ENCODE measurements around the gene NKAP.
"Not testable (repeated sequence)": the region's sequence is repeated elsewhere in the genome, so short reads cannot be mapped to it uniquely, and the experiment has no call there.

Gene NKAP

GRCh38 chrX:119941336-119941735, 2.2 kb downstream of the NKAP start:
- no peak for DNase-seq (ENCODE audit: low read depth in 3 of 3)

GRCh38 chrX:119935215-119935874, 8.2 kb downstream of the NKAP start:
- no peak for DNase-seq (ENCODE audit: low read depth in 3 of 3)

GRCh38 chrX:119922391-119922790, 21.2 kb downstream of the NKAP start:
- not testable (repeated sequence) for DNase-seq (ENCODE audit: low read depth in 3 of 3)

- DNase-seq (ENCODE audit: low read depth in 3 of 3): no peak
These were observed 23.5 kb downstream of the NKAP start for GRCh38 chrX:119919835-119920585.

- DNase-seq (ENCODE audit: low read depth in 3 of 3): no peak
These were observed 25.7 kb downstream of the NKAP start for GRCh38 chrX:119917877-119918276.

GRCh38 chrX:119916310-119916709, 27.2 kb downstream of the NKAP start:
- DNase-seq (ENCODE audit: low read depth in 3 of 3): no peak

- DNase-seq (ENCODE audit: low read depth in 3 of 3): no peak
These were observed 42.6 kb downstream of the NKAP start for GRCh38 chrX:119900976-119901375.

GRCh38 chrX:119899125-119899524, 44.4 kb downstream of the NKAP start:
- no peak for DNase-seq (ENCODE audit: low read depth in 3 of 3)

GRCh38 chrX:119895843-119896326, 47.7 kb downstream of the NKAP start, which contains the start of gene AKAP14:
Gene AKAP14, plus strand, starts transcription at chrX:119895893. Its CDS starts 7,331 bp downstream, at chrX:119903224.
- DNase-seq (ENCODE audit: low read depth in 3 of 3): no peak

- not testable (repeated sequence) for DNase-seq (ENCODE audit: low read depth in 3 of 3)
These were observed 51.4 kb downstream of the NKAP start for GRCh38 chrX:119891961-119892692.

- not testable (repeated sequence) for DNase-seq (ENCODE audit: low read depth in 3 of 3)
These were observed 52.9 kb downstream of the NKAP start for GRCh38 chrX:119890626-119891025.

- DNase-seq (ENCODE audit: low read depth in 3 of 3): peak; percentile 14 to 28 (median 20)
These were observed 55.7 kb downstream of the NKAP start for GRCh38 chrX:119887721-119888425.

- no peak for DNase-seq (ENCODE audit: low read depth in 3 of 3)
These were observed 57.8 kb downstream of the NKAP start for GRCh38 chrX:119885554-119886428.

GRCh38 chrX:119880552-119881437, 62.8 kb downstream of the NKAP start:
- DNase-seq (ENCODE audit: low read depth in 3 of 3): no peak

- no peak for DNase-seq (ENCODE audit: low read depth in 3 of 3)
These were observed 63.5 kb downstream of the NKAP start for GRCh38 chrX:119880076-119880475.

GRCh38 chrX:119878740-119879139, 64.8 kb downstream of the NKAP start:
- no peak for DNase-seq (ENCODE audit: low read depth in 3 of 3)

- peak; percentile 46 to 68 (median 68) for DNase-seq (ENCODE audit: low read depth in 3 of 3)
These were observed 71.8 kb downstream of the NKAP start, which contains the start of the genes NDUFA1 and RNF113A for GRCh38 chrX:119871599-119872395. Gene NDUFA1, plus strand, starts transcription at chrX:119871832. Its CDS starts 80 bp downstream, at chrX:119871912. Gene RNF113A, minus strand, starts transcription at chrX:119871733. Its CDS starts 120 bp downstream, at chrX:119871613.

- DNase-seq (ENCODE audit: low read depth in 3 of 3): no peak
These were observed 72.3 kb downstream of the NKAP start for GRCh38 chrX:119871245-119871598.
